PC-3 (cell line): ENCODE measurements around the gene UGGT2. TPM values are rescaled to one million over a fixed set of nuclear protein-coding genes. Genes with fewer than 3 reads are reported as not detected.
A peak's percentile ranks its signal among the peaks of the same experiment; 100 is the strongest.

Experiments used
- ATAC-seq: fragments of 200-7000 bp; cut with Tn5 transposase; 2 replicates; pipeline ENCODE4 v1.9.1; 2020; ENCODE audit warnings: mild to moderate bottlenecking, moderate library complexity
- BruUV-seq: library from RNA; stranded (reverse); fragments of 400-500 nt; replicated peaks from 2 replicates; lab custom pipeline; 2021; lab: Mats Ljungman, UMichigan
- CTCF ChIA-PET: fragments of 300-600 bp; sonication (Branson Sonifier 250); formaldehyde crosslinking; loops from one replicate; lab custom pipeline; 2022; ENCODE audit warnings: antibody characterized with exemption; lab: Charles Lee
- POLR2A ChIA-PET: fragments of 300-600 bp; sonication (Branson Sonifier 250); formaldehyde crosslinking; loops from one replicate; lab custom pipeline; 2022; ENCODE audit warnings: antibody characterized with exemption; ENCODE audit not compliant: unreplicated experiment; lab: Charles Lee
- DNase-seq: peaks from one replicate; pipeline ENCODE4 v3.0.0-alpha.2; 2015
- H2AFZ ChIP-seq: fragments of 300-600 bp; sonication (generic); 2 replicates; pipeline ENCODE4 v1.6.0; 2016; ENCODE audit warnings: antibody characterized with exemption, low read length
- H3F3A ChIP-seq: fragments of 300-600 bp; sonication (generic); one replicate; pipeline ENCODE4 v1.6.0; 2017; ENCODE audit warnings: antibody characterized with exemption, low read length, control low read depth, mild to moderate bottlenecking; ENCODE audit not compliant: unreplicated experiment
- H3K27ac ChIP-seq: fragments of 300-600 bp; sonication (generic); 2 replicates; pipeline ENCODE4 v1.5.1; 2016; ENCODE audit warnings: mild to moderate bottlenecking, low read length
- H3K27me3 ChIP-seq: fragments of 300-600 bp; sonication (generic); 2 replicates; pipeline ENCODE4 v1.6.1; 2016; ENCODE audit warnings: low read length, mixed read lengths
- H3K36me3 ChIP-seq: fragments of 300-600 bp; sonication (generic); 2 replicates; pipeline ENCODE4 v1.6.1; 2016; ENCODE audit warnings: low read depth, mixed run types, low read length, mixed read lengths
- H3K4me1 ChIP-seq: fragments of 300-600 bp; sonication (generic); 2 replicates; pipeline ENCODE4 v1.5.1; 2016; ENCODE audit warnings: low read length; ENCODE audit not compliant: insufficient read depth
- H3K4me2 ChIP-seq: fragments of 300-600 bp; sonication (generic); 2 replicates; pipeline ENCODE4 v1.6.0; 2016; ENCODE audit warnings: low read length
- H3K4me3 ChIP-seq: fragments of 300-600 bp; sonication (generic); 2 replicates; pipeline ENCODE4 v1.5.1; 2016; ENCODE audit warnings: mild to moderate bottlenecking, low read length, mixed read lengths
- H3K79me2 ChIP-seq: fragments of 300-600 bp; sonication (generic); 2 replicates; pipeline ENCODE4 v1.6.1; 2017; ENCODE audit warnings: low read length, mixed read lengths
- H3K9ac ChIP-seq: fragments of 300-600 bp; sonication (generic); 2 replicates; pipeline ENCODE4 v1.6.0; 2016; ENCODE audit warnings: mild to moderate bottlenecking, low read length
- H3K9me2 ChIP-seq: fragments of 300-600 bp; sonication (generic); replicated peaks from 2 replicates; pipeline ENCODE4 v1.6.1; 2016; ENCODE audit warnings: mixed run types, low read length, mixed read lengths
- H3K9me3 ChIP-seq: fragments of 300-600 bp; sonication (generic); 2 replicates; pipeline ENCODE4 v1.6.1; 2016; ENCODE audit warnings: low read length, mixed read lengths
- H4K20me1 ChIP-seq: fragments of 300-600 bp; sonication (generic); 2 replicates; pipeline ENCODE4 v1.6.1; 2016; ENCODE audit warnings: low read length, mixed read lengths
- EZH2 ChIP-seq: fragments of 300-600 bp; sonication (generic); IDR thresholded peaks from one replicate; pipeline ENCODE4 v1.6.1; 2017; ENCODE audit warnings: antibody characterized with exemption, mild to moderate bottlenecking, low read length; ENCODE audit not compliant: unreplicated experiment
- EZH2phosphoT487 ChIP-seq: fragments of 300-600 bp; sonication (generic); IDR thresholded peaks from 2 replicates; pipeline ENCODE4 v1.6.1; 2018; ENCODE audit warnings: mild to moderate bottlenecking, antibody characterized with exemption, low read length, borderline replicate concordance
- intact Hi-C: fragments of 100-400 bp; cut with micrococcal nuclease; formaldehyde crosslinking; loops from 2 replicates; pipeline ENCODE4 v1.9.0; 2023
- total RNA-seq: library from RNA; depleted of rRNA; stranded (reverse); fragments of >200 nt; gene quantifications from 2 replicates; pipeline ENCODE4 v1.2.3, GENCODE V29; 2014
- TF ChIP-seq, protein P1 (sequence below): fragments of 300-600 bp; sonication (generic); conservative IDR thresholded peaks from 2 replicates; pipeline ENCODE4 v1.5.1; 2017; ENCODE audit warnings: antibody characterized with exemption, low read depth, mild to moderate bottlenecking, low read length

UGGT2 gene
- total RNA-seq, 1 experiment from 2014 or later = 24.3 TPM

DNA sequence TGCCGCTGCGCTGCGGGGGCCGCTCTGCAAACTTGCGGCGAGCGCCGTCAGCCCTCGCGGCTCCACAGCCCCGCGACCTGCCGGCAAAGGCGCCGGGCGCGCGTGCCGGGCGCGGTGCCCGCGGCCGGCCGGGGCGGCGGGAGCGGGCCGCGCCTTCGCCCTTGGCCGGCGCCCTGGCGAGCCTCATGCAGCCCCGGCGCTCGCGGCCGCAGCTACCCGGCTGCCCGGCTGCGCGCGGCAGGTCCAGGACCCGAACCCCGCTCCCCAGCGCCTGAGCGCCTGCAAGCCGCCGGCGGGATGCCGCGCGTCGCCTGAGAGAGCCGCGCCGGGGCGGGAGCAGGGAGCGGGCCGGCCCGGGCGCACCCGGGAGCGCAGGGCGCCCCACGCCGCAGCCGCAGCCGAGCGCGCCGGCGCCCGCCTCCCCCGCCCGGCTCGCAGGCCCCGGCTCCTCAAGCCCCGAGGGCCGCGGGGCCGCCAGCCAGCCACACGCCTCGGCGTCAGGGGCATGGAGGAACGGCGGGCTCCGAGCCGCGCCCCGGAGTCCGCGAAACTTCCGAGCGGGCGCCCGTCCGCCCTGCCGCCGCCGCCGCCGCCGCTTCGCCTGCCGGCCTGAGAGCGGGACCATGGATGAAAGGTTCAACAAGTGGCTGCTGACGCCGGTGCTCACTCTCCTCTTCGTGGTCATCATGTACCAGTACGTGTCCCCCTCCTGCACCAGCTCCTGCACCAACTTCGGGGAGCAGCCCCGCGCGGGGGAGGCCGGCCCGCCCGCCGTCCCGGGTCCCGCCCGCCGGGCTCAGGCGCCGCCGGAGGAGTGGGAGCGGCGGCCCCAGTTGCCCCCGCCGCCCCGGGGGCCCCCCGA is 37.3 kb upstream of the UGGT2 start:
- peak overlapping the region; percentile 88 for H3K4me2 ChIP-seq
- intact Hi-C loops = no loop called here
- no peaks in the 10 kb centered on the region for H3K9me3 ChIP-seq
- DNase-seq (no peak), ATAC-seq (peak; percentile 35)
- CTCF ChIA-PET = no interaction called here
- H2AFZ ChIP-seq = peak overlapping the region; percentile 75
- peak overlapping the region; percentile 70 for H3K4me3 ChIP-seq
- POLR2A ChIA-PET = no interaction called here
- H3F3A ChIP-seq = no peaks in the 10 kb centered on the region
- BruUV-seq = no TSS peak
- H3K27me3 ChIP-seq = peaks cover 50% of the 10 kb centered on the region
- no peak overlapping the region for H3K27ac ChIP-seq
- no peaks in the 10 kb centered on the region for H3K36me3 ChIP-seq
- H3K79me2 ChIP-seq = no peaks in the 10 kb centered on the region
- H3K4me1 ChIP-seq = peaks cover 15% of the 10 kb centered on the region
- H3K9me2 ChIP-seq = no peaks in the 10 kb centered on the region
- H3K9ac ChIP-seq = no peak overlapping the region
- TF ChIP-seq EZH2 (no peak), EZH2phosphoT487 (no peak)
- TF ChIP-seq, protein P1, sequence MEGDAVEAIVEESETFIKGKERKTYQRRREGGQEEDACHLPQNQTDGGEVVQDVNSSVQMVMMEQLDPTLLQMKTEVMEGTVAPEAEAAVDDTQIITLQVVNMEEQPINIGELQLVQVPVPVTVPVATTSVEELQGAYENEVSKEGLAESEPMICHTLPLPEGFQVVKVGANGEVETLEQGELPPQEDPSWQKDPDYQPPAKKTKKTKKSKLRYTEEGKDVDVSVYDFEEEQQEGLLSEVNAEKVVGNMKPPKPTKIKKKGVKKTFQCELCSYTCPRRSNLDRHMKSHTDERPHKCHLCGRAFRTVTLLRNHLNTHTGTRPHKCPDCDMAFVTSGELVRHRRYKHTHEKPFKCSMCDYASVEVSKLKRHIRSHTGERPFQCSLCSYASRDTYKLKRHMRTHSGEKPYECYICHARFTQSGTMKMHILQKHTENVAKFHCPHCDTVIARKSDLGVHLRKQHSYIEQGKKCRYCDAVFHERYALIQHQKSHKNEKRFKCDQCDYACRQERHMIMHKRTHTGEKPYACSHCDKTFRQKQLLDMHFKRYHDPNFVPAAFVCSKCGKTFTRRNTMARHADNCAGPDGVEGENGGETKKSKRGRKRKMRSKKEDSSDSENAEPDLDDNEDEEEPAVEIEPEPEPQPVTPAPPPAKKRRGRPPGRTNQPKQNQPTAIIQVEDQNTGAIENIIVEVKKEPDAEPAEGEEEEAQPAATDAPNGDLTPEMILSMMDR = no peak
- H4K20me1 ChIP-seq = no peaks in the 10 kb centered on the region

DNA sequence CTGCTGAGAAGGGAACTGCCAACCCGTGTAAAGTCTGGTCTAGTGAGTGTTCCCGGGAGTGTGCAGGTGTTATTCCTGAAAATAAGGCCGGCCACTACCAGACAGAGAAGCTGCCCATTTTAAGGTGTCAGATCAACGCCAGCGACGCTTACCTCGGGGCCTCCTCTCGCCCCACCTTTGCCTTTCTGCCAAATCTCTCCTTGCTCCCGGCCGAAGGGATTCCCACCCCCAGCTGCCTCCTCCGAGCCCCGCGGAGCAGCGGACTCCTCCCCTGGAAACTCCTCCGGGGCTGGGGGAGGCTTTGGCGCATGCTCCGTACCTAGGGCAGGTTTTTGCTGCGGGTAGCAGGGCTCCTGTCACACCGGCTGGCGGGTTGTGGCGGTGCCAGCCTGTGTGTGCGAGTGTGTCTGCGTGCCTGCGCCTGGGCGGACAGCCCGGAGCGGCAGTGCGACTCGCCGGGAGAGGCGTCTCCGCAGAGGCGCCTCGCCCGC is 36.6 kb upstream of the UGGT2 start, which contains the start of gene HS6ST3:
Gene HS6ST3 (plus strand): TSS at position 359 of the 491 bp plus-strand sequence.
- no peak for TF ChIP-seq EZH2
- TF ChIP-seq, protein P1 = no peak
- no peak for TF ChIP-seq EZH2phosphoT487
- Histone ChIP-seq H3K9ac (no peak within 1 kb of the TSS), H3K4me1 (peaks cover 15% of the 10 kb centered on the region), H3K4me3 (peak within 1 kb of the TSS; percentile 70), H3K27ac (no peak within 1 kb of the TSS), H3K4me2 (peak within 1 kb of the TSS; percentile 88), H2AFZ (peak within 1 kb of the TSS; percentile 75), H3K27me3 (peaks cover 50% of the 10 kb centered on the region), H3K9me2 (no peaks in the 10 kb centered on the region), H4K20me1 (no peaks in the 10 kb centered on the region), H3K9me3 (no peaks in the 10 kb centered on the region), H3F3A (no peaks in the 10 kb centered on the region), H3K79me2 (no peaks in the 10 kb centered on the region), H3K36me3 (no peaks in the 10 kb centered on the region)
- intact Hi-C loops = no loop called here
- POLR2A ChIA-PET = no interaction called here
- BruUV-seq = no TSS peak
- ATAC-seq = peak; percentile 48
- CTCF ChIA-PET = no interaction called here
- DNase-seq = peak; percentile 16

DNA sequence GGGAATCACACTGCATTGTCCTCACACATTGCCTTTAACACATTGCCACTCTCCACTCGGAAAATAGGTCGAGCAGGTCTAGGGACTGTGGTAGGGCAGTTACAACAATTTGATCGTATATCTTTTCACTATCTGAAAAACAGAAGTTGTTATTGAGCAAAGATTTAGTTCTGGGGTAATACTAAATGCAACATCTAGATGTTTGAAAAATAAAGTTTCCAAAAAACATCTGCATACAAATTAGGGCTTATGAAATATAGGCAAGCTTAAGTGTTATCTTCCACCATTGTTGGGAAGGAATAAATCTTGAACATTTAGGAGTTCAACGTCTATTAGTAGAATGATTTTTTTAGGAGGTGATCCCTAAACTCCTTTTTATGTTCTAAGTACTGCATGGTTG is 35.9 kb upstream of the UGGT2 start:
- no peaks in the 10 kb centered on the region for H3K79me2 ChIP-seq
- BruUV-seq = no TSS peak
- no peaks in the 10 kb centered on the region for H4K20me1 ChIP-seq
- H3K4me2 ChIP-seq = no peak overlapping the region
- ATAC-seq (no peak), DNase-seq (no peak)
- peaks cover 15% of the 10 kb centered on the region for H3K4me1 ChIP-seq
- POLR2A ChIA-PET = no interaction called here
- no peaks in the 10 kb centered on the region for H3K36me3 ChIP-seq
- H3K9me3 ChIP-seq = no peaks in the 10 kb centered on the region
- H3K27ac ChIP-seq = no peak overlapping the region
- H2AFZ ChIP-seq = no peak overlapping the region
- peaks cover 50% of the 10 kb centered on the region for H3K27me3 ChIP-seq
- no peaks in the 10 kb centered on the region for H3K9me2 ChIP-seq
- H3K9ac ChIP-seq = no peak overlapping the region
- no peak overlapping the region for H3K4me3 ChIP-seq
- H3F3A ChIP-seq = no peaks in the 10 kb centered on the region
- no peak for TF ChIP-seq EZH2
- no peak for TF ChIP-seq EZH2phosphoT487
- TF ChIP-seq, protein P1 = no peak
- CTCF ChIA-PET = no interaction called here
- intact Hi-C loops = no loop called here
